ENCODE measurements around the gene IRF2BPL.

DNA sequence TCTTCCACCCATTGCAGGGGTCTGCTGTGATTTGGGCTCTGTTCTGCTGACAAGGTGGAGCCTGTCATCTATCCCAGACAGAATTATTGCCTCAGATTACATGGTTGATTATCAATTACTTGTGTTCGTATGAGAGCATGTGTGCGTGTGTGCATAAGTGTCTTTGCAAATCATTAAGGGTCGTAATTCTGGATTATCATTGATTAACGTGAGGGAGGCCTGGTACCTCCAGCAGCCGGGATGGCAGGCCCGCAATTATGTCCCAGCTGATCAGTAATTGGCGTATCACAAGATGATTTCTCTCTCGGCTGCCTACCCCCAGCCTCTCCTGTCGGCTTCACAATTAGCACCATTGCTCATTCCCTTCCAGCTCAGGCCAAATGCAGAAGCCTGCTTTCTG, 29.6 kb upstream of the IRF2BPL start:
- TF ChIP-seq, protein P1, sequence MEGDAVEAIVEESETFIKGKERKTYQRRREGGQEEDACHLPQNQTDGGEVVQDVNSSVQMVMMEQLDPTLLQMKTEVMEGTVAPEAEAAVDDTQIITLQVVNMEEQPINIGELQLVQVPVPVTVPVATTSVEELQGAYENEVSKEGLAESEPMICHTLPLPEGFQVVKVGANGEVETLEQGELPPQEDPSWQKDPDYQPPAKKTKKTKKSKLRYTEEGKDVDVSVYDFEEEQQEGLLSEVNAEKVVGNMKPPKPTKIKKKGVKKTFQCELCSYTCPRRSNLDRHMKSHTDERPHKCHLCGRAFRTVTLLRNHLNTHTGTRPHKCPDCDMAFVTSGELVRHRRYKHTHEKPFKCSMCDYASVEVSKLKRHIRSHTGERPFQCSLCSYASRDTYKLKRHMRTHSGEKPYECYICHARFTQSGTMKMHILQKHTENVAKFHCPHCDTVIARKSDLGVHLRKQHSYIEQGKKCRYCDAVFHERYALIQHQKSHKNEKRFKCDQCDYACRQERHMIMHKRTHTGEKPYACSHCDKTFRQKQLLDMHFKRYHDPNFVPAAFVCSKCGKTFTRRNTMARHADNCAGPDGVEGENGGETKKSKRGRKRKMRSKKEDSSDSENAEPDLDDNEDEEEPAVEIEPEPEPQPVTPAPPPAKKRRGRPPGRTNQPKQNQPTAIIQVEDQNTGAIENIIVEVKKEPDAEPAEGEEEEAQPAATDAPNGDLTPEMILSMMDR (IDR thresholded peaks at IDR 0.05) = no peak
- TF ChIP-seq EP300 (IDR thresholded peaks at IDR 0.05) = no peak
- no peak for TF ChIP-seq POLR2A (IDR thresholded peaks at IDR 0.05; ENCODE audit: low read depth)
- no peak for TF ChIP-seq POLR2AphosphoS5 (IDR thresholded peaks at IDR 0.05)
